ENCODE results near the gene ARMC5.

DNA sequence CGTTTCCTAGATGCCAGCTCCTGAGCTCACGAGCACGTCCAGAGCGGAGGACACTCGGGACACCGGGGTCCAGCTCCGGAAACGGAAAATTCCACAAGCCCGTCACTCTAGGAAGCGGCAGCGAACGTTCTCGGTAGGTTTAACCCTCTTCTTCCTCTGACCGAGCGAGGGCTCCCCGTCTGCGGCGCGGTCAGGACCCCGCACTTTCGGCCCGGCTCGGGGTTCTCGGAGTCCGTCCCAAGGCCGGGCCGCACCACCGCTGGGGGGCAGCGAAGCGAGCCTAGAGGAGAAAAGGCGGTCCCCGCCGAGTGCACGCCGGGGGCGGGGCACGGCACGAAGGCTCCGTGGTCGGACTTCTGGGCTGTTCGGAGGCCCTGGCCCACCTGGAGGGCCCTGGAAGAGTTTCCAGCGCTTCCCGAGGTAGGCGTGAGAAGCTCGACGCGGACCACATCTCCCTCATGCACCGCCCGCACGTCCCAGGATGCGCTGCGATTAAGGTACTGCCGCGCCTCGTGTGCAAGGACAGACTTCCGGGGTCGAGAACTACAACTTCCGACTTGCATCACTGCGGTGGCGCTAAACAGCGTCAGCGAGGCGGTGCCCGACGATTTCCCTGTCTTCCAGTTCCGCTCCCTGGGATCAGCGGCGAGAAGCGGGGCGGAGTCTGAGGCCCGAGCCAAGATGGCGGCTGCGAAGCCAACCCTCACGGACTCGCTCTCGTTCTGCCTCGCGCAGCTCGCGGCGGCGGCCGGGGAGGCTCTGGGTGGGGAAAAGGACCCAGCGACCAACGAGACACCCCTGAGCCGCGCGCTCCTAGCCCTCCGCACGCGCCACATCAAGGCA lies at the start of gene ARMC5:
- TF ChIP-seq, protein P1, sequence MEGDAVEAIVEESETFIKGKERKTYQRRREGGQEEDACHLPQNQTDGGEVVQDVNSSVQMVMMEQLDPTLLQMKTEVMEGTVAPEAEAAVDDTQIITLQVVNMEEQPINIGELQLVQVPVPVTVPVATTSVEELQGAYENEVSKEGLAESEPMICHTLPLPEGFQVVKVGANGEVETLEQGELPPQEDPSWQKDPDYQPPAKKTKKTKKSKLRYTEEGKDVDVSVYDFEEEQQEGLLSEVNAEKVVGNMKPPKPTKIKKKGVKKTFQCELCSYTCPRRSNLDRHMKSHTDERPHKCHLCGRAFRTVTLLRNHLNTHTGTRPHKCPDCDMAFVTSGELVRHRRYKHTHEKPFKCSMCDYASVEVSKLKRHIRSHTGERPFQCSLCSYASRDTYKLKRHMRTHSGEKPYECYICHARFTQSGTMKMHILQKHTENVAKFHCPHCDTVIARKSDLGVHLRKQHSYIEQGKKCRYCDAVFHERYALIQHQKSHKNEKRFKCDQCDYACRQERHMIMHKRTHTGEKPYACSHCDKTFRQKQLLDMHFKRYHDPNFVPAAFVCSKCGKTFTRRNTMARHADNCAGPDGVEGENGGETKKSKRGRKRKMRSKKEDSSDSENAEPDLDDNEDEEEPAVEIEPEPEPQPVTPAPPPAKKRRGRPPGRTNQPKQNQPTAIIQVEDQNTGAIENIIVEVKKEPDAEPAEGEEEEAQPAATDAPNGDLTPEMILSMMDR (IDR thresholded peaks at IDR 0.05 in 4 of 5, conservative IDR thresholded peaks at IDR 0.05 in 1 of 5), result peak; percentile 33 to 80 (median 74)
- peak; percentile 93 to 97 for TF ChIP-seq POLR2A (IDR thresholded peaks at IDR 0.05)

Data from gastrocnemius medialis (tissue), 4 donors.